DMS114 treated with DMSO at 0.1 percent for 48 hours (cell line): ENCODE data around the gene GALNTL6.
"Not testable (repeated sequence)": the region's sequence is repeated elsewhere in the genome, so short reads cannot be mapped to it uniquely, and the experiment has no call there.

Experiments
- DNase-seq: peaks from one replicate; lab custom pipeline; 2025; ENCODE audit not compliant: unreplicated experiment; lab: John Stamatoyannopoulos, UW

GALNTL6 gene

DNA sequence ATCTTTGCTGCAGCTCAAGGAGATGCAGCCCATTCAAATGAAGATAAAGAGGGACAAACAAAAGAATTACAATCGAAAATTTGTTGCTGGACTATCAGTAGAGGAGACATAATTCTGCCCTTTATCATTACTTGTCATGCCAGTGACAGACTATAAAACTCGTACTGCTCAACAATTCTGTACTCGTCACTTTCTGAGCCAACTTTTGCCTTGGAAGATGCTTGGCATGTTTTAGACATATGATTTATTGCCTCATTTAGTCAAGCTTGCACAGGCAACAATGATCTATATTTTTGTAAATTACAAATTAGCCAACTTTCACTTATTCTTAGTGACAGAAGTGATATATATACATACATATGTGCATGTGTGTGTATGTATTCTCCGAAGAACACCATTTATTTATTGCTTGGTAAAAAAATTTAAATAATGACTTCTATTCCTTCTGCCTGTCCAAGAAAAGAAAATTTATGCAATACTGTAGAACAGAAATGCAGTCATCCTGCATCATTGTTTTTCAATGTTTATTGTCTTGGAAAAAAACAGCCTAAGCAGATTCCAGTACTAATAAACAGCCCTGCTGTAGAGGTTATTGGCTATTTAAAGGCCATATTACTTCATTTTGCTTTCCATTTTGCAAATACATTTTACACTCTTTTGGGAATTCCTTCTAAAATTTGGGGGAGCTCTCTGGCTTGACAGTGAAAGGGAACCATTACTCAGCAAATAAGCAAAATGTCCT lies 980.5 kb downstream of the GALNTL6 start:
- DNase-seq: no peak

- DNase-seq: no peak
Measured at GRCh38 chr4:172794307-172794703, 981.1 kb downstream of the GALNTL6 start.

DNA sequence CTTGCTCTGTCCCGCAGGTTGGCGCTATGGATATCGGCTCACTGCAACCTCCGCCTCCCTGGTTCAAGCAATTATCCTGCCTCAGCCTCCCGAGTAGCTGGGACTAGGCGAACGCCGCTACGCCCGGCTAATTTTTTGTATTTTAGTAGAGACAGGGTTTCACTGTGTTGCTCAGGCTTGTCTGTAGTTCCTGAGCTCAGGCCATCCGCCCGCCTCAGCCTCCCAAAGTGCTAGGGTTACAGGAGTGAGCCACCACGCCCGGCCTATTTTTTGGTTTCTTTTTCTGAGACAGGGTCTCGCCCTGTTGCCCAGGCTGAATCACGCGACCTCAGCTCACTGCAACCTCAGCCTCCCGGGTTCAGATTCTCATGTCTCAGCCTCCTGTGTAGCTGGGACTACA lies 984.1 kb downstream of the GALNTL6 start:
- DNase-seq: not testable (repeated sequence)

DNA sequence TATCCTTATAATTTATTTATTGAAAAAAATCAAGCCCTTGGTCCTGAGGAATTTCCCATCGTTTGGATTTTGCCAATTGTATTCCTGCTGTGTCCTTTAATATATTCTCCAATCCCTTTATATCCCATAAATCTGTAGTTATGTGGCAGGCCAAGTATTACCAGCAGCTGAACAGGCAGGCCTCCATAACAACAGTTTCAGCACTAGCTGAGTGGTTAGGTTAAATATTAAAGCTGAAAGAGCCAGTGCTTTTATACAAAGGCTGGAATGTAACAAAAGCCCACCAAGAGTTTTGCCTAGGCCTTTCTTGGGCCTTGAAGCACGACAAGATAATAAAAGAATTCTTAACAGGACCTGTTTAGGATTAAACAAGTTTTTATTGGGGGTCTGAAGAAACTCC lies 988.8 kb downstream of the GALNTL6 start:
- DNase-seq: no peak

GRCh38 chr4:172806841-172807240 lies 993.6 kb downstream of the GALNTL6 start:
- DNase-seq: no peak

DNA sequence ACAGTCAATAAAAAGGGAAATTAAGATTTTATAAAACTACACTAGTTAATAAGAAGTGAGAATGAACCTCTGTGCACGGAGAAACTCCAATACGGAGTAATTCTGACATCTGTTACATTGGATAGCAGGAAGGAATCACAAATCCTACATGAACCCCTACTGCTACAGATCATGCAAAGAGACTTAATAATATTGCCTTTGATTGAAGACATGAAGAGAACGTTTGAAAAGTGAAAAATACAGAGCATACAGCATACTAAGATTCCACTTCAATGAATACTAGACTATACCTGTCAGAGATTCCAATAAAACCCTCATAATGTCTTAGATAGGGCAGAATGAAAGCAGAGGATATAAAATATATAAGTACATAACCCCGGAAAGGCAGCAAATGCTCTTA lies 995.0 kb downstream of the GALNTL6 start:
- no peak for DNase-seq

DNA sequence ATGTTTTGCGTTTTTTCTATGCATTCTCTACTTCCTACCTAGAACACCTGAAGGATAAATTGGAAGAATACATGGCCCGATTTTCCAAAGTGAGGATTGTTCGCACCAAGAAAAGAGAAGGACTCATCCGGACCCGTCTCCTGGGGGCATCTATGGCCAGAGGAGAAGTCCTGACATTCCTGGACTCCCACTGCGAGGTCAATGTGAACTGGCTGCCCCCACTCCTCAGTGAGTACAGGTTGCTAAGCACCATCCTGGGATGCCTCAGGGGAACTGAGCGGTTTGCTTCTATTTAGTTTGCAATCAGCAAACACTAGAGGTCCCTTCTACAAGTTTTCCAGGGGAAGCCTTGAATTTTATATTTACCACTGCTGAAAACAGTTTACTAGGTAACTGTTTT lies 996.1 kb downstream of the GALNTL6 start:
- no peak for DNase-seq

- DNase-seq: no peak
Measured at GRCh38 chr4:172813359-172813923, 1000.2 kb downstream of the GALNTL6 start.

DNA sequence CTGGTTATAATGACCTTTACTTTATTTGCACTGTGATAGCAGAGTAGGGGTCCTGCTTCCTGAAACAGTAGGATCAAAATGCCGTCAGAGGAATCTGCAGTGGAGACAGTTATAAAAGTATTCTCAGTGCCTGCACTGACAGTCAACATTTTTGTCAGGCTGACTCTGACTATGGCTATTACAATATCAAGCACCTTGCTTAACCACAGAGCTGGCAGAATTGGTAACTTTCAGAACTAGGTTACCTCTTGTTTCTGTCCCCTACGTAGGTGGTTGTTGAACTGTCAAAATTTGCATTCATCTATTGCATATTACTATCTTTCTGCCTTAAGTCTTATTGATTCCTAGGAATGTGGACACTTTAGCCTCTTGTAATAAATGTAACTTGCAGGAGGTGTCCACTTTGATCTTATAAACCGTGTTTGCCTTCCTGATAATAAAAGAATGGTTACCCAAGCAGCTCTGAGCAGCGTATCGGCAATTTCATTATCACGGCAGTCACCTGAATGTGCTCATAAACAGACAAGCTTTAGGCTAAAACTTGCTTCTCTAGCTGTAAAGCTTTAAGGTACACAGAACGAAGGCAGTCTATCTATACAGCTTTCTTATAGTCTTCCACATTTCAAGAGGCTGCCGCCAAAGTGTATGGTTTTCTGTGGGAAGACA lies 1002.4 kb downstream of the GALNTL6 start:
- no peak for DNase-seq

GRCh38 chr4:172818901-172819300 lies 1005.7 kb downstream of the GALNTL6 start:
- DNase-seq: no peak

DNA sequence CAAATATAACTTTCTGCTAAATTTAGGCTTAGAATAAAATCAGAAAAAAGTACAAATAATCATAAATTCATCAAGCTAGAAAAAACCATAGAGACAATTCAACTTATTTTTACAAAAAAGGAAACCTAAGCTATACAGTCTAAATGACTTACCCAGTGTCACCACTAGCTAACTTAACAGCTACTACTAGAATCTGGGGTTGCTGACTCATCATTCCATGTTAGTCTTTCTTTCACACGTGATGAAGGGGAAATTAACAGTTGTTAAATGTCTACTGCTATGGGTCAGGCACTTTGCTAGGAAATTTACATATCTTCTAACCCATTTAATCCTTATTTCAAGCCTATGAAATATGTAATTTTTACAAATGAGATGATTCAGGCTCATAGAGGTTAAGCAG lies 1006.1 kb downstream of the GALNTL6 start:
- no peak for DNase-seq

- DNase-seq: no peak
Measured at GRCh38 chr4:172822331-172822730, 1009.1 kb downstream of the GALNTL6 start.

GRCh38 chr4:172826346-172826745 lies 1013.1 kb downstream of the GALNTL6 start:
- DNase-seq: no peak

- no peak for DNase-seq
Measured at GRCh38 chr4:172826861-172827260, 1013.7 kb downstream of the GALNTL6 start.

DNA sequence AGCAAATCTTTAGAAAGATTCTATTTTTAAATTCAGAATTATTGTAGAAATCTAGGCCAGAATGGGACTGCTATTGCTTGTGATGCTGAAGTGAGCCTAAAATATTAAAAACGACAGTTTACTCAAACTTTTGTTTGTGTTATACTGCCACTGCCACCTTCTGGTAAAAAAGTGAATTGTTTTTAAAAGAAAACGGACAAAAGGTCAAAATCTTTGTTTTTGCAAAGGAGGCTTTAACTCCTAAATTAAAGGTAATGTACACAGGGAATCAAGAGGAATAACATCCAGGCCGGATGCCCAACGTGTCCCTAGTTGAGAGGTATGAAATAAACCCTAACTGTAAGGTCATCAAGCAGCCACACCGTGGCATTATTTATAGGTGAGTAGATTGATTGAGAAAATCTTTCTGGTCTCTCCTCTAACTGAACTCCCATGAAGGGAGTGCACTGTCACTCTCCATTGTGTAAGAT lies 1017.1 kb downstream of the GALNTL6 start:
- no peak for DNase-seq

DNA sequence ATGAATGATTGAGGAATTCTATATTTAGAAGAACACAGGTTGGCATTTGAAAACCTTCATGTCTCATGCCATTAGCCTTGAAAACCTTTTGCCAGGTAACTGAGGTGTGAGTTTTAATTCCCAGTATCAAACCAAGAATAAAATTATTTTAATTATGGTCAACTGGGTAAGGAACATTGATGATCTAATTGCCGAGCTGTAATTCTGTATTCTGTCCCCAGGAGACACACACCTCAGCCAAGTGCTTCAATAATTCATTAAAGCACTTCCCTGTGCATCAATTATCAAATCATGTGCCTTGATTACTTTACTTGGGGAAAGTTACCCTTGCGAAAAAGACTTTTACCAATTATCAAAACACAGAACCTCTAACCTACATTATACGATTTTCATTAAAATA lies 1023.5 kb downstream of the GALNTL6 start:
- no peak for DNase-seq

DNA sequence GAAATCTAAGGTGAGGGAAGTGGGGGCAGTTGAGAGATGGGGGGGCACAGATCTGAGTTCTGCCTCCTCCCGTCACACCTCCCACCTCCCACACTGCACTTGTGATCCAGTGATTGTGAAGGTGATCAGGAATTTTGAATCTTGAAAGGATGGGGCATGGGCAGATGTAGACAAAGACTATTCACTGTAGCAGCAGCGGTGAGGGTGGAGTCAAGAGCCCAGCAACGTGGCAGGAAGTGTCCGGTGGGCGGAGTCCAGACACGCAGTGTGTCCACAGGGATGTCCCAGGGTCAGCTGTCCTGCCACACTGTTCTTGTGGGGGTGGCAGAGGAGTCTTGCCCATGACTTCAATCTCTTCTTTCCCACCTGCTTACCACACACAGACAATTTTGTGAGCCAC lies 1024.9 kb downstream of the GALNTL6 start:
- DNase-seq: no peak

- DNase-seq: no peak
Measured at GRCh38 chr4:172838943-172839342, 1025.7 kb downstream of the GALNTL6 start.

DNA sequence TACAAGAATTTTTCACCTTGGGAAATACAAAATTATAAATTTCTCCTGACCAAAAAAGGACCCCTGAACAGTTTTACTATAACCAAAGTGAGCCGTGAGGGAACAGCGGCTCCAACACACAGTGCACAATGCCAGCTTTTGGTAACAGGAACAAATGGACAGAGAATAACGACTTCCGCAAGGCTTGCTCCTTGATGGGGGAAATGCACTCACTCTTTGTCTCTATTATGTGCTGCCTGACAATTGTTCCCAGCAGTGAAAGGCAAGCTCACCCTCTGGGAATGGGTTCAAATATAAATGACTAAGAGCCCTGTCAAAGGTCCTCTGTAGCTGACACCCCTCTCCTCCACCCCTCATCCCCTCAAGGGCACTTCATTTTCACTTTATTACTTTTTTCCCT lies 1029.6 kb downstream of the GALNTL6 start:
- DNase-seq: no peak

- DNase-seq: no peak
Measured at GRCh38 chr4:172843192-172843591, 1030.0 kb downstream of the GALNTL6 start.

DNA sequence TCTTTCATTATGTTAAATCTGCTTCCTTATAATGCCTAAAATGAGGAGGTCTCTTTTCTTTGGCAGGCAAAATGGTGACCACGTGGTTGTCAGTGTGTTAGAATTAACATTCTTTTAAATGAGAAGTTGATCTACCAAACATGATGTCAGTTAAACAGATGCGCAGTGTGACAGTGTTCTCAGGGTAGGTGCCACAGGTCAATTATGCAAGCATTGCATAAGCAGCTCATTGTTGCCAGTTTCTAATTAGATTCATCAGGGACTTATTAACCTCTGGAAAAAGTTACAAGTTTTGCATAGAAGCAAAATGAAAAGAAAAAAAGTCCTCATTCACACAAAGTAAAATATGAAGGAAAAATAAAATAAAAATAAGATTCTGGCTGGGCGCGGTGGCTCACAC lies 1031.4 kb downstream of the GALNTL6 start:
- DNase-seq: no peak

DNA sequence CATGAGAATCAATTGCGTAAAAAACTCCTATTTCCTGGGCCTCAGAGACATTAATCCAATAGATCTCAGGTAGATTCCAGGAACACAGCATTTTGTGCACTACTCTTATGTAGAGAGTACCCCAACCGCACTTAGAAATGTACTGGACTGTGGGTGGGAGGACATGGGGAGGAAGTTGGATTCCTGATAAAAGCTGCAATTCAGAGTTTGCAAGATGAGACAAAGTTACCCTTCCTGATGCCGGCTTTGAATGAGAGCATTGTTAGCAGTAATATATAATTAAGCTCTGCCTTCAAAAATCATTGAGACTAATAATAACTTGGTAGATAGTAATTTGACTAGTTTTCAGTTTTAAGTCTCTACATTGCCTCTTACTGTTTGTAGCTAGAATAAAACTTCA lies 1032.1 kb downstream of the GALNTL6 start:
- no peak for DNase-seq
